Activated naive CD8-positive, alpha-beta T cell treated with anti-CD3 and anti-CD28 coated beads, Interleukin-2, amount 50 U/mL, for 24 hours (primary cell): Measurements from ENCODE around the gene HCN3.

Source experiments
- ATAC-seq: fragments of 150-1000 bp; cut with Tn5 transposase; one replicate; pipeline ENCODE4 v1.10.0; 2021
- DNase-seq: peaks from one replicate; pipeline ENCODE4 v3.0.0; 2021
- H3K27ac Mint-ChIP-seq: one replicate; pipeline ENCODE4 v1.8.0; 2021; ENCODE audit warnings: mild to moderate bottlenecking, mixed read lengths
- H3K27me3 Mint-ChIP-seq: one replicate; pipeline ENCODE4 v1.8.0; 2021; ENCODE audit warnings: mixed read lengths
- H3K36me3 Mint-ChIP-seq: one replicate; pipeline ENCODE4 v1.8.0; 2021; ENCODE audit warnings: low read depth, mixed read lengths
- H3K4me1 Mint-ChIP-seq: one replicate; pipeline ENCODE4 v1.8.0; 2021; ENCODE audit warnings: mixed read lengths
- H3K4me3 Mint-ChIP-seq: one replicate; pipeline ENCODE4 v1.8.0; 2021; ENCODE audit warnings: mild to moderate bottlenecking, moderate library complexity, mixed read lengths
- H3K9me3 Mint-ChIP-seq: one replicate; pipeline ENCODE4 v1.8.0; 2021; ENCODE audit warnings: mixed read lengths

Gene HCN3

GRCh38 chr1:155263067-155263466 is 14.2 kb upstream of the HCN3 start:
- peaks cover 62% of the 10 kb centered on the region for H3K36me3 Mint-ChIP-seq
- H3K4me1 Mint-ChIP-seq: peaks cover 32% of the 10 kb centered on the region
- no peaks in the 10 kb centered on the region for H3K27me3 Mint-ChIP-seq
- peak overlapping the region; percentile 96 for H3K27ac Mint-ChIP-seq
- H3K9me3 Mint-ChIP-seq: no peaks in the 10 kb centered on the region
- no peak for DNase-seq
- peak overlapping the region; percentile 97 for H3K4me3 Mint-ChIP-seq
- ATAC-seq: no peak

GRCh38 chr1:155266553-155266952 is 10.7 kb upstream of the HCN3 start:
- Mint-ChIP-seq H3K4me3 (no peak overlapping the region), H3K36me3 (peaks cover 72% of the 10 kb centered on the region), H3K9me3 (no peaks in the 10 kb centered on the region), H3K27me3 (no peaks in the 10 kb centered on the region), H3K4me1 (peaks cover 25% of the 10 kb centered on the region), H3K27ac (no peak overlapping the region)
- DNase-seq (no peak), ATAC-seq (no peak)

DNA sequence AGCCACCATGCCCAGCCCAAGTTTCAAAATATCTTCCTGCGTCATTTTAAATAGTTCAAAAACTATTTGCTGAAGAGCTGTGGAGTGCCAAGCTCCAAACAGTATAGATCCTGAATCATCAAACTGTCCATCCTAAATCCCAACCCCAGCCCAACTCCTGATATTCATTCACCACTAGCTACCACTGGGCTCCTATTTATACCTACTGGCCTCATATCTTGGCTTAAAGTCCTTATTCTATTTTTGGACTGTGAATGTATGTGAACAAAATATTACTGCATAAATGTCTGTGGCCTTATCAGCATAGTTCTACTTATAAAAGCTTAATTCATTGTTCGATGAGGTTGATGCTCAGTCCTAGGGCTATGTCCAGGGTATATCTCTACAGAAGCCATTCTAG is 9.9 kb upstream of the HCN3 start:
- ATAC-seq: no peak
- Mint-ChIP-seq H3K4me1 (peaks cover 24% of the 10 kb centered on the region), H3K9me3 (no peaks in the 10 kb centered on the region), H3K27ac (no peak overlapping the region), H3K4me3 (no peak overlapping the region), H3K27me3 (no peaks in the 10 kb centered on the region), H3K36me3 (peaks cover 74% of the 10 kb centered on the region)
- no peak for DNase-seq

DNA sequence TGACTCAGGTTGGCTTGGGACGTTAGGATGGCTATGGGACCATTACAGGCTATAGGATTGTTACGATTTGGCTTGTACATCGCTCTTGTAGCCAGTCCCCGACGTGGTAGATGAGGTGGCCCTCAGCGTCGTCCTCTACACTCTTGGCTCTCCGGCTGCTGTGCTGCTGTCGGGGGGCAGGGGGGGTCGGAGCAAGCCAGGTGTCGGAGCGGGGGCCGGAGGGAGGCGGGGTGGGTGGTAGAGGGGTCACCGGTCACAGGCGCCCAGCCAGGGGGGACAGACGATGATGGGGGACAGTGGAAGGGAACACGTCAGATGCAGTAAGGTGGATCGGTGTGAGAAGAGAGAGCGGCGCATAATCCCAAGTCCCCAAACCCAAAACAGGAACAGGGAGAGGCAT is 8.6 kb upstream of the HCN3 start:
- Mint-ChIP-seq H3K36me3 (peaks cover 69% of the 10 kb centered on the region), H3K4me3 (no peak overlapping the region), H3K4me1 (peaks cover 24% of the 10 kb centered on the region), H3K27ac (no peak overlapping the region), H3K27me3 (no peaks in the 10 kb centered on the region), H3K9me3 (no peaks in the 10 kb centered on the region)
- ATAC-seq (no peak), DNase-seq (no peak)

DNA sequence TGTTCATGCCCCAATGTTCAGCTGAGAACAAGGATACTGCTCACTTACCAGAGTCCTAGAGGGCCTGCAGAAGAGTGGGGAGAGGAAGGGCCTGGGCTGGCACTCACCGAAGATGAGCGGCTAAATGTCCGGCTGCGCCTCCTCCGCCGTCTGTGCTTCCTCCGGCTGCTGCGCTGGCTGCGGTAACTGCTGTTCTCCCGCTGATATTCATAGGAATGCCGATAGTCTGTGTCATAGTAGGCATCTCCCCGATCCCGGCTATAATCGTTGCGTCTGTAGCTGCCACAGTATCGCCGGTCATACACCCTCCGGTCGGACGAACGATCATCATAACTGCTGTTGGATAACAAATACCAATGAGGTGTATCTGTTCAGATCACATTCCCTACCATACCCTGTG is 7.9 kb upstream of the HCN3 start:
- ATAC-seq (no peak), DNase-seq (no peak)
- H3K9me3 Mint-ChIP-seq: no peaks in the 10 kb centered on the region
- no peaks in the 10 kb centered on the region for H3K27me3 Mint-ChIP-seq
- H3K27ac Mint-ChIP-seq: no peak overlapping the region
- H3K4me3 Mint-ChIP-seq: no peak overlapping the region
- H3K4me1 Mint-ChIP-seq: peaks cover 27% of the 10 kb centered on the region
- H3K36me3 Mint-ChIP-seq: peaks cover 63% of the 10 kb centered on the region

- DNase-seq: no peak
- H3K36me3 Mint-ChIP-seq: peaks cover 43% of the 10 kb centered on the region
- H3K9me3 Mint-ChIP-seq: no peaks in the 10 kb centered on the region
- peak overlapping the region; percentile 92 for H3K27ac Mint-ChIP-seq
- ATAC-seq: peak; percentile 27
- H3K27me3 Mint-ChIP-seq: no peaks in the 10 kb centered on the region
- H3K4me1 Mint-ChIP-seq: peaks cover 43% of the 10 kb centered on the region
- peak overlapping the region; percentile 97 for H3K4me3 Mint-ChIP-seq
These were observed 4.6 kb upstream of the HCN3 start for GRCh38 chr1:155272466-155273342.

DNA sequence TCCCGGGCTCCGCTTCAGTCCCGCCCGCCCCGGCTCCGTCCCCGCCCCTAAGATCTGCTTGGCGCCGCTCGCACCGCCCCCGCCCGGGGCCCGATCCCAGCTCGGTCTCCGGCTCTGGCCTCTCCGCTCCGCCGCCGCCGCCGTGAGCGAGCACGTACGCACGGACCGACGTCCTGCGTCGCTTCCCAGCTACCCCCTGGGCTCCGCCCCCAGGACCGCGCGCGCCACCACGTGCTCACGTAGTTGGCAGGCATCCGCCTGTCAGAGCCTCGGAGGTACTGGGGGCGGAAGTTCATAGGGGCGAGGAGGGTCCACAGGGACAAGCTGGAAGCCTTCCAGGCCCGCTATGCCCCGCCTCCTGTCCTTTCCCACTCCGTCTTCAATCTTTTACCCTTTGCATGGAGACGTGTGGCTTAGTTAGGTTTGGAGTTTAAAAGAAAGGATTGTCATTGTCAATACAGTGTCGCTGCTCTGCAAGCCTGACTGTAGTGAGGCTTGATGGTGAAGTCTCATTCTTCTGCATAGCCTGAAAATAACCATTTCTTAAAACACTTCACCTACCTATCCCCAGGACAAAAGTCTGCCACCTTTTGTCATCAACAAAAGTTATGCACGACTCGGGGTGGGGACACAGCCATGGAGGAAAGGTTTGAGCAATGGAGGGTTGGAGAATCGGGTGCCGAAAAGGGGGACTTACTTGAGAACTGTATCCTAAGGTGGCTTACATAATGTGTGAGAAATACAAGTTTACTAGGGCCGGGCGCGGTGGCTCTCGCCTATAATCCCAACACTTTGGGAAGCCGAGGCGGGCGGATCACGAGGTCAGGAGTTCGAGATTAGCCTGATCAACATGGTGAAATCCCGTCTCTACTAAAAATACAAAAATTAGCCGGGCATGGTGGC is 3.7 kb upstream of the HCN3 start, which contains the start of gene CLK2:
CLK2 (minus strand) TSS at position 162 of the 903 bp plus-strand sequence. CDS start 2,527 bp downstream, outside the sequence.
- no peaks in the 10 kb centered on the region for H3K27me3 Mint-ChIP-seq
- peak within 1 kb of the TSS; percentile 92 for H3K27ac Mint-ChIP-seq
- peaks cover 36% of the 10 kb centered on the region for H3K36me3 Mint-ChIP-seq
- ATAC-seq (peak; percentile 91), DNase-seq (peak; percentile 99)
- H3K9me3 Mint-ChIP-seq: no peaks in the 10 kb centered on the region
- H3K4me1 Mint-ChIP-seq: peaks cover 44% of the 10 kb centered on the region
- H3K4me3 Mint-ChIP-seq: peak within 1 kb of the TSS; percentile 97

GRCh38 chr1:155277902-155278688 is 832 bp downstream of the HCN3 start:
- H3K4me1 Mint-ChIP-seq: peaks cover 28% of the 10 kb centered on the region
- peak overlapping the region; percentile 74 for H3K4me3 Mint-ChIP-seq
- H3K36me3 Mint-ChIP-seq: no peaks in the 10 kb centered on the region

DNA sequence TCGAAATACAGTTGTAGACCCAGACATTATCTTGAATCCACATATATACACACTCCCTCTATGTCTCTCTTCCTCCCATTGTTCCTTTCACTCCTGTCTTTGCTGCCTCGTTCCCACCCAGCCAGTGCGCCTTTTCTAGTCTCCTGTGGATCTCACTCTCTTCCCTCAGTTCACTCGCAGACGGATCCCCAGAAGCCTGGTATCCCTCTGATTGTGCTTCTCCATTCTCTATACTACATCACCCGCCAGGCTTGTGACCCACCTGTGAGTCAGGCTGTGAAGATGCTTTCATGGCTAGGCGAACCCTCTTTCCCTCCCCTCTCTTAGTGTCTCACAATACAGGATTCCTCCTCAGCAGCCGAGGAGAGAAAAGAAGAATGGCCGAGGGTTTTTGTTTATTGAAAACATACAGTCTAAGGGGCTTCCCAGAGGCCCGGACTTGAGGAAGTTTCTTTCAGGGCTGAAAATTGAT is 1.5 kb downstream of the HCN3 start:
- Mint-ChIP-seq H3K27me3 (no peaks in the 10 kb centered on the region), H3K4me3 (peak overlapping the region; percentile 74), H3K4me1 (peaks cover 25% of the 10 kb centered on the region), H3K36me3 (no peaks in the 10 kb centered on the region), H3K9me3 (no peaks in the 10 kb centered on the region), H3K27ac (no peak overlapping the region)
- DNase-seq: no peak
- no peak for ATAC-seq

More at GRCh38 chr1:155277902-155278688, 832 bp downstream of the HCN3 start:
- no peak overlapping the region for H3K27ac Mint-ChIP-seq
- DNase-seq (peak; percentile 80), ATAC-seq (peak; percentile 33)
- no peaks in the 10 kb centered on the region for H3K27me3 Mint-ChIP-seq
- H3K9me3 Mint-ChIP-seq: no peaks in the 10 kb centered on the region

GRCh38 chr1:155279268-155279667 is 2.0 kb downstream of the HCN3 start:
- Mint-ChIP-seq H3K27ac (no peak overlapping the region), H3K9me3 (no peaks in the 10 kb centered on the region), H3K27me3 (no peaks in the 10 kb centered on the region), H3K4me3 (no peak overlapping the region), H3K36me3 (no peaks in the 10 kb centered on the region), H3K4me1 (peaks cover 23% of the 10 kb centered on the region)
- no peak for DNase-seq
- no peak for ATAC-seq

DNA sequence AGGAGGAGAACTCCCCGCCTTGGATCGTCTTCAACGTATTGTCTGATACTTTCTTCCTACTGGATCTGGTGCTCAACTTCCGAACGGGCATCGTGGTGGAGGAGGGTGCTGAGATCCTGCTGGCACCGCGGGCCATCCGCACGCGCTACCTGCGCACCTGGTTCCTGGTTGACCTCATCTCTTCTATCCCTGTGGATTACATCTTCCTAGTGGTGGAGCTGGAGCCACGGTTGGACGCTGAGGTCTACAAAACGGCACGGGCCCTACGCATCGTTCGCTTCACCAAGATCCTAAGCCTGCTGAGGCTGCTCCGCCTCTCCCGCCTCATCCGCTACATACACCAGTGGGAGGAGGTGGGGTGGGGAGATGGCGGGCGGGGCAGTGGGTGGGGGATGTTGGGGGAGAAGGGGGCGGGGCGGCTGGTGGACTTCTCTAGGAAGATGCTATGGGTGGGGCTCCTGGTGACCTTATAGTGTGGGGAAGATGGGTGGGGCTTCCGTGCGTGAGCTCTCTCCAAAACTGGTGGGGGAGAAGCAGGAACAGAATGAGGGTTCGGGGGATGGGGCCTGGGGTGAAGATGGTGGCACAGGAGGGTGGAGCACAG is 5.3 kb downstream of the HCN3 start:
- ATAC-seq (no peak), DNase-seq (no peak)
- H3K4me3 Mint-ChIP-seq: no peak overlapping the region
- H3K27me3 Mint-ChIP-seq: no peaks in the 10 kb centered on the region
- no peaks in the 10 kb centered on the region for H3K36me3 Mint-ChIP-seq
- peaks cover 7% of the 10 kb centered on the region for H3K4me1 Mint-ChIP-seq
- H3K27ac Mint-ChIP-seq: no peak overlapping the region
- no peaks in the 10 kb centered on the region for H3K9me3 Mint-ChIP-seq

GRCh38 chr1:155284476-155284875 is 7.2 kb downstream of the HCN3 start:
- Mint-ChIP-seq H3K9me3 (no peaks in the 10 kb centered on the region), H3K36me3 (no peaks in the 10 kb centered on the region), H3K4me1 (peaks cover 2% of the 10 kb centered on the region), H3K27ac (no peak overlapping the region), H3K27me3 (no peaks in the 10 kb centered on the region), H3K4me3 (no peak overlapping the region)
- no peak for DNase-seq
- no peak for ATAC-seq

- Mint-ChIP-seq H3K36me3 (no peaks in the 10 kb centered on the region), H3K4me3 (no peak overlapping the region), H3K9me3 (no peaks in the 10 kb centered on the region), H3K4me1 (no peaks in the 10 kb centered on the region), H3K27ac (no peak overlapping the region), H3K27me3 (no peaks in the 10 kb centered on the region)
- ATAC-seq (no peak), DNase-seq (no peak)
These were observed 7.8 kb downstream of the HCN3 start for GRCh38 chr1:155285063-155285462.

GRCh38 chr1:155285631-155286044 is 8.4 kb downstream of the HCN3 start:
- no peak overlapping the region for H3K27ac Mint-ChIP-seq
- H3K36me3 Mint-ChIP-seq: no peaks in the 10 kb centered on the region
- H3K27me3 Mint-ChIP-seq: peaks cover 4% of the 10 kb centered on the region
- DNase-seq (no peak), ATAC-seq (no peak)
- H3K9me3 Mint-ChIP-seq: no peaks in the 10 kb centered on the region
- H3K4me3 Mint-ChIP-seq: no peak overlapping the region
- no peaks in the 10 kb centered on the region for H3K4me1 Mint-ChIP-seq
